Endothelial cell of umbilical vein (primary cell): Measurements from ENCODE around the gene XPO5. TPM values are rescaled to one million over a fixed set of nuclear protein-coding genes. Genes with fewer than 3 reads are reported as not detected.

Experiments
- BruUV-seq: library from RNA; stranded (reverse); fragments of 400-500 nt; replicated peaks from 2 replicates; lab custom pipeline; 2021; lab: Mats Ljungman, UMichigan
- CTCF ChIA-PET: fragments of 300-600, 350-600 bp; sonication (Branson Sonifier 250); formaldehyde crosslinking; loops from one replicate; lab custom pipeline; 2021; ENCODE audit warnings: antibody characterized with exemption, inconsistent platforms; lab: Charles Lee
- POLR2A ChIA-PET: fragments of 300-600, 350-600 bp; sonication (Branson Sonifier 250); formaldehyde crosslinking; loops from one replicate; lab custom pipeline; 2021; ENCODE audit warnings: antibody characterized with exemption, inconsistent platforms; lab: Charles Lee
- DNase-seq: peaks from one replicate; pipeline ENCODE4 v3.0.0-alpha.2; 2011; ENCODE audit warnings: low read depth, low spot score
- FAIRE-seq: peaks from 2 replicates; lab custom pipeline; 2011; peaks lifted over from hg19 to GRCh38; lab: Jason Lieb, UNC
- H2AFZ ChIP-seq: 2 replicates; pipeline ENCODE4 v1.6.0; 2012; ENCODE audit warnings: low read depth, low read length, control low read depth, inconsistent platforms
- H3K27ac ChIP-seq: 2 replicates; pipeline ENCODE4 v1.5.1; 2011; ENCODE audit warnings: low read depth, mild to moderate bottlenecking, control low read depth, low read length, moderate library complexity; ENCODE audit not compliant: insufficient read depth
- H3K27me3 ChIP-seq, 2 experiments: 2 replicates each; pipeline versions ENCODE4 v1.6.0 to v1.6.1; 2011; ENCODE audit warnings: low read length in 2 of 2, mixed read lengths in 1 of 2; ENCODE audit not compliant: control insufficient read depth in 2 of 2, insufficient read depth in 2 of 2
- H3K36me3 ChIP-seq, 2 experiments: 2 replicates in 1 of 2; 3 replicates in 1 of 2; pipeline ENCODE4 v1.5.1; 2011; ENCODE audit warnings: low read length in 2 of 2, mild to moderate bottlenecking in 1 of 2, moderate library complexity in 1 of 2; ENCODE audit not compliant: control insufficient read depth in 2 of 2, insufficient read depth in 2 of 2; ENCODE audit errors: extremely low read depth in 1 of 2
- H3K4me1 ChIP-seq: 3 replicates; pipeline ENCODE4 v1.5.1; 2011; ENCODE audit warnings: mild to moderate bottlenecking, low read length; ENCODE audit not compliant: control insufficient read depth, insufficient read depth; ENCODE audit errors: extremely low read depth
- H3K4me2 ChIP-seq: 2 replicates; pipeline ENCODE4 v1.6.1; 2011; ENCODE audit warnings: low read length, control low read depth, mixed read lengths; ENCODE audit not compliant: insufficient read depth
- H3K4me3 ChIP-seq, 3 experiments: fragments of 200-600 bp in 1 of 3; sonication (generic), shearing (Covaris generic) in 1 of 3; replicated peaks in 1 of 3; 2 replicates each; pipeline ENCODE4 v1.5.1; 2011 to 2016; ENCODE audit warnings: control low read depth in 3 of 3, low read length in 3 of 3, mild to moderate bottlenecking in 2 of 3, inconsistent platforms in 1 of 3, low read depth in 1 of 3, moderate library complexity in 1 of 3; ENCODE audit not compliant: insufficient read depth in 1 of 3
- H3K79me2 ChIP-seq: 2 replicates; pipeline ENCODE4 v1.6.0; 2012; ENCODE audit warnings: low read length, inconsistent platforms; ENCODE audit not compliant: control insufficient read depth, insufficient read depth
- H3K9ac ChIP-seq: replicated peaks from 2 replicates; pipeline ENCODE3; 2011; ENCODE audit warnings: low read length, control low read depth; ENCODE audit not compliant: insufficient read depth; ENCODE audit errors: extremely low read depth
- H3K9me1 ChIP-seq: replicated peaks from 3 replicates; pipeline ENCODE4 v1.6.0; 2011; ENCODE audit warnings: mild to moderate bottlenecking, low read length; ENCODE audit not compliant: control insufficient read depth, insufficient read depth; ENCODE audit errors: extremely low read depth
- H3K9me3 ChIP-seq: replicated peaks from 2 replicates; pipeline ENCODE4 v1.5.1; 2012; ENCODE audit warnings: low read length, inconsistent platforms; ENCODE audit not compliant: control insufficient read depth, insufficient read depth
- H4K20me1 ChIP-seq: replicated peaks from 2 replicates; pipeline ENCODE3; 2011; ENCODE audit warnings: mild to moderate bottlenecking, low read length; ENCODE audit not compliant: control insufficient read depth, insufficient read depth; ENCODE audit errors: extremely low read depth
- CTCF ChIP-seq, 2 donors: IDR thresholded peaks; 1 replicate in 1 of 2; 2 replicates in 1 of 2; pipeline ENCODE4 v1.5.1; 2011; ENCODE audit warnings: low read length in 2 of 2, mild to moderate bottlenecking in 2 of 2, moderate library complexity in 2 of 2, control low read depth in 1 of 2, inconsistent platforms in 1 of 2, low read depth in 1 of 2; ENCODE audit not compliant: insufficient read depth in 1 of 2; ENCODE audit errors: extremely low read depth in 1 of 2
- EZH2 ChIP-seq: IDR thresholded peaks from 2 replicates; pipeline ENCODE4 v1.6.1; 2012; ENCODE audit warnings: borderline replicate concordance, low read depth, mild to moderate bottlenecking, moderate library complexity, low read length, inconsistent platforms; ENCODE audit not compliant: severe bottlenecking
- FOS ChIP-seq: IDR thresholded peaks from 2 replicates; pipeline ENCODE4 v1.6.1; 2011; ENCODE audit warnings: mild to moderate bottlenecking, low read length, moderate library complexity, borderline replicate concordance; ENCODE audit not compliant: insufficient read depth
- GATA2 ChIP-seq: IDR thresholded peaks from 2 replicates; pipeline ENCODE4 v1.7.0; 2011; ENCODE audit warnings: low read depth, mild to moderate bottlenecking, moderate library complexity, mixed read lengths, low read length; ENCODE audit not compliant: insufficient read length, insufficient read depth
- JUN ChIP-seq: IDR thresholded peaks from 2 replicates; pipeline ENCODE4 v1.6.1; 2011; ENCODE audit warnings: borderline replicate concordance, low read depth; ENCODE audit not compliant: insufficient read length, insufficient read depth
- MAX ChIP-seq: IDR thresholded peaks from 2 replicates; pipeline ENCODE4 v1.6.1; 2011; ENCODE audit not compliant: insufficient read depth, insufficient read length
- MYC ChIP-seq: IDR thresholded peaks from one replicate; pipeline ENCODE4 v1.6.1; 2011; ENCODE audit warnings: mild to moderate bottlenecking, low read depth, low read length
- POLR2A ChIP-seq: IDR thresholded peaks from 2 replicates; pipeline ENCODE4 v1.6.1; 2012; ENCODE audit warnings: low read depth, mild to moderate bottlenecking, control low read depth, low read length
- POLR2AphosphoS5 ChIP-seq: IDR thresholded peaks from 2 replicates; pipeline ENCODE4 v1.6.1; 2012; ENCODE audit warnings: low read depth, mild to moderate bottlenecking, control low read depth, low read length, moderate library complexity; ENCODE audit not compliant: insufficient read depth
- dilution Hi-C: fragments of 300-500 bp; cut with MboI; formaldehyde crosslinking; loops from one replicate; pipeline ENCODE4 v1.15.0; 2019; ENCODE audit warnings: low sequenced_read_pairs; ENCODE audit not compliant: extremely low pct_ligation_motif_present
- intact Hi-C: fragments of 100-400 bp; cut with micrococcal nuclease; formaldehyde crosslinking; loops from one replicate; pipeline ENCODE4 v1.10.0; 2022
- polyA plus RNA-seq, 4 experiments: library from polyadenylated mRNA; depleted of rRNA in 3 of 4; stranded (reverse) in 3 of 4; unstranded in 1 of 4; fragments of >200 nt; gene quantifications; 2 replicates each; pipeline versions ENCODE4 v1.2.1 to v1.2.3, GENCODE V29; 2011 to 2012; ENCODE audit warnings: missing spikeins in 1 of 4
- total RNA-seq: library from RNA; stranded (reverse); gene quantifications from 2 replicates; pipeline ENCODE4 v1.2.3, GENCODE V29; 2021

XPO5 gene
- total and polyA plus RNA-seq, 2 donors (not counting 3 experiments of a cell fraction or from before 2014, with no cell fraction given), result 28.4 to 50.0 TPM

DNA sequence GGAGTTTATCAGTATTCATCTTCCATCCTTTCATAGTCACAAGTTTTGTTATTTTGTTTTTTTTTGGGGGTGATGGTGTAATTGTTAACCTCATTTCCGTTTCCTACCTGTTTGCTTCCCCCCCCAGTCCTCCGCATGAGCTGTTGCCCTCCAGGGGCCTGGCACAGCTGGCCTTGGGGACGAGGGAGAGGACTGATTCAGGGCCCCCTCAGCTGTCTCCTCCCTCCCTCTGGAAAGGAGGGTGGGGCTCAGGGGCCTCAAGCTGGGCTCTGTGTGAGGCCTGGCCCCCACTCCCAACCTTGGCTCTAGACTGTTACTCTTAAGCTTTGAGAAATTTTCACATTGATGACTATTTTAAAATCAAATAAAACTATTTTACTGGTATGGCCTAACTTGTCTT lies 69.7 kb downstream of the XPO5 start:
- peaks cover 7% of the 10 kb centered on the region for H3K4me1 ChIP-seq
- peaks cover 0 to 30% of the 10 kb centered on the region in 2 experiments for H3K36me3 ChIP-seq
- dilution Hi-C loops, result no loop called here
- FAIRE-seq (no peak), DNase-seq (no peak)
- H3K9ac ChIP-seq, result no peak overlapping the region
- no peaks in the 10 kb centered on the region for H3K27me3 ChIP-seq
- ChIA-PET POLR2A (no interaction called here), CTCF (interaction anchor here (0.7 to 19.0 kb wide), 22 partner anchors 11 to 357 kb away, joined by 3 to 289 read pairs (median 8); partner anchors contain the start of genes CRIP3, DLK2, DNPH1 and POLR1C)
- TF ChIP-seq EZH2 (no peak), FOS (no peak), CTCF (IDR thresholded peaks at IDR 0.05; ENCODE audit: extremely low read depth in 1 of 2, insufficient read depth in 1 of 2, low read depth in 1 of 2, low read length in 2 of 2) (no peak), POLR2AphosphoS5 (no peak), GATA2 (no peak), MAX (no peak), MYC (no peak), POLR2A (no peak), JUN (no peak)
- no peaks in the 10 kb centered on the region for H3K9me1 ChIP-seq
- no peaks in the 10 kb centered on the region for H4K20me1 ChIP-seq
- H3K27ac ChIP-seq, result no peak overlapping the region
- H3K9me3 ChIP-seq, result no peaks in the 10 kb centered on the region
- H2AFZ ChIP-seq, result no peak overlapping the region
- BruUV-seq, result no TSS peak
- H3K4me3 ChIP-seq, result no peak overlapping the region
- H3K4me2 ChIP-seq, result no peak overlapping the region
- H3K79me2 ChIP-seq, result no peaks in the 10 kb centered on the region
- intact Hi-C loops, result loop anchor here (1.0 to 10.0 kb wide), 4 partner anchors 52 to 601 kb away; no protein-coding TSS in a partner anchor
